Urinary bladder (tissue), 4 donors: Measurements from ENCODE around the gene STXBP6. TPM values are rescaled to one million over a fixed set of nuclear protein-coding genes. Genes with fewer than 3 reads are reported as not detected.

Experiments used
- DNase-seq: peaks from one replicate; pipeline ENCODE4 v3.0.0-alpha.2; 2015; ENCODE audit errors: extremely low spot score
- H3K27ac ChIP-seq: one replicate; pipeline ENCODE4 v1.5.1; 2013; ENCODE audit warnings: low read depth, mild to moderate bottlenecking, moderate library complexity
- H3K36me3 ChIP-seq: one replicate; pipeline ENCODE4 v1.6.1; 2013; ENCODE audit warnings: mild to moderate bottlenecking, moderate library complexity; ENCODE audit not compliant: insufficient read depth
- H3K4me1 ChIP-seq: one replicate; pipeline ENCODE4 v1.6.1; 2013; ENCODE audit warnings: mild to moderate bottlenecking, moderate library complexity; ENCODE audit not compliant: insufficient read depth
- H3K4me3 ChIP-seq: one replicate; pipeline ENCODE4 v1.5.1; 2013; ENCODE audit warnings: low read depth, low read length
- WGBS: extraction: QIAGEN DNeasy Blood & Tissue Kit; methylation state at CpG from one replicate; pipeline ENCODE4 v1.1.7; 2013; 5-methylcytosine and 5-hydroxymethylcytosine counted together
- polyA plus RNA-seq: library from polyadenylated mRNA; stranded (reverse); fragments of 200-250 nt; gene quantifications from one replicate; pipeline ENCODE4 v1.2.3, GENCODE V29; 2013
- total RNA-seq: library from RNA; depleted of rRNA; stranded (reverse); fragments of >200 nt; gene quantifications from one replicate; pipeline ENCODE4 v1.2.3, GENCODE V29; 2014
- donor health status: healthy with polysubstance abuse.
- donor health status: healthy.

STXBP6 gene
- total and polyA plus RNA-seq, 2 donors = 25.1 to 42.9 TPM

DNA sequence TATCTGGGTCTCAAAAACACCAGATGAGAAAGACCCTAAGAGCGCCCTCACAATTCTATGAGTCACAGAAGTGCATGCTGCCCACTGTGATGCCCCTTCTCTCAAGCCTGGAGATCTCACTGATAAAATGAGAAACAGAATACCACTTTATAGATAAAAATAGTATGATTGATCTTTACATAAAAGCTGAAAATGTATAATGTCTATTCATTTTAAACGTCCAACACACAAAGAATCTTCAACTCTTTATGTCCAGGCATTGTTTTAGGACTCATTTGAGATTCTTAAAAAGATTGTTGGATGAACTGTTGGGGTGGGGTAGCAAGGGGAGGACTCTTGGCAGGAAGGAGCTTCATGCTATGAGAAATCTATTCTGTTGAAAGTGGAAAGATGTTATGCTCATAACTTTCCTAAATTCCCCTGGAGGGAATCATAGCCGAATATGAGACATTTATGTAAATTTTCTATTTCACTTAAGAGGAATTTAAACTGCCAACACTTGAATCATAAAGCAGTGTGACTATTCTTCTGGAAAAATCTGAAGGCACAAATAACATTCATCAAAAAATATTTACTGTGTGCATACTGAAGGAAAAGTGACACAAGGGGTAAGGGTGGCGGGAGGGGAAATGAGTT lies 174.6 kb downstream of the STXBP6 start:
- H3K27ac ChIP-seq = no peak overlapping the region
- 74% methylated on average over 4 of the region's 4 CpGs for WGBS
- no peaks in the 10 kb centered on the region for H3K4me1 ChIP-seq
- no peak for DNase-seq
- H3K4me3 ChIP-seq = no peak overlapping the region
- no peaks in the 10 kb centered on the region for H3K36me3 ChIP-seq

DNA sequence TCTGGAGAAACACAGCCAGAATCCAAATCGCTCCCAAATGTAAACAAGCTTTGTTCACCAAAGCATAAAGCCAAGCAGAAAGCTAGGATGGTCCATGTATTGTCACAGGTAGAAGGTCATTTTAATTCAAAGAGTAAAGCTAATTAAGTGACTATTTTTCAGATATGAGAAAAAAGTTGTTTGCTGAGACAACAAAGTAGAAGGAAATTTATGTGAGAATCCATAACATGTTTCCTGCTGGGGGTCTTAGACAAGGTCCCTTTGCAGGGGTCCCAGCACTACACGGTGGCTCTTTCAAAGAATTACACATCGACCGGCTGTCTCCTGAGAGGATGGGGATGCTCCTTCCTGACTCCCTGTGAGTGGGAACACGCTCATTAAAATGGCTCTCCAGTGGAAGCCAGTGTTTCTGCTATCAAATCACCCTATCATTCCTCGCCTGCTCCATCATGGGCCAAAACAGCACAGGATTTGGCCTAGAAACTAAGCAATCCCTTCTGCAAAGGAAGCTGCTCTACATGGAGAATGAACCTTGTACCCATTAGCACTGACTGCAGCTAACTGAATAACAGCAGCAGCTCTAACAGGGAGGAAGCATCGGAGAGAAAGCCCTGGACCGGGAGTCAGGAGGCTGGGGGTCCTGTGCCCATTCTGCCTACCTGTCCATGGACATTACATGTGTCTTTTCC lies 175.3 kb downstream of the STXBP6 start:
- no peak for DNase-seq
- Histone ChIP-seq H3K4me3 (no peak overlapping the region), H3K27ac (no peak overlapping the region), H3K4me1 (no peaks in the 10 kb centered on the region), H3K36me3 (no peaks in the 10 kb centered on the region)
- WGBS = 89% methylated on average over 8 of the region's 8 CpGs

DNA sequence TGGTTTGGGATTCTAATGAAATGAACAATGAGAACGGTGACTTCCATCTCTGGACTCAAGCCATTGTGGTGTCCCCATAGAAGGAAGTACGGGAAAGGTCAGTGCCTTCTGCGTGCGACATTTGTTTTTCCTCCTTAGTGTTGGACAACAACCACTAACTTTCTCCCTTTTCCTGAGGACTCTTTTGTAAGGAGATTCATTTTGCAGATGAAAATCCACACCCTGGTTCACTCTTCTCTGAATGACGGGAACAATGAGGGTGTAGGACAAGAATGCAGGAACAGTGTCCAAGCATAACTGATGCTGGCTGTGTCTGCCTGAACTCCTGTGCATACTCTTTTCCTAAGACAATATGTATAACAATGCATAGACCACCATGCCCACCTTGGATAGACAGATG lies 176.4 kb downstream of the STXBP6 start:
- 80% methylated on average over 5 of the region's 5 CpGs for WGBS
- H3K4me3 ChIP-seq = no peak overlapping the region

DNA sequence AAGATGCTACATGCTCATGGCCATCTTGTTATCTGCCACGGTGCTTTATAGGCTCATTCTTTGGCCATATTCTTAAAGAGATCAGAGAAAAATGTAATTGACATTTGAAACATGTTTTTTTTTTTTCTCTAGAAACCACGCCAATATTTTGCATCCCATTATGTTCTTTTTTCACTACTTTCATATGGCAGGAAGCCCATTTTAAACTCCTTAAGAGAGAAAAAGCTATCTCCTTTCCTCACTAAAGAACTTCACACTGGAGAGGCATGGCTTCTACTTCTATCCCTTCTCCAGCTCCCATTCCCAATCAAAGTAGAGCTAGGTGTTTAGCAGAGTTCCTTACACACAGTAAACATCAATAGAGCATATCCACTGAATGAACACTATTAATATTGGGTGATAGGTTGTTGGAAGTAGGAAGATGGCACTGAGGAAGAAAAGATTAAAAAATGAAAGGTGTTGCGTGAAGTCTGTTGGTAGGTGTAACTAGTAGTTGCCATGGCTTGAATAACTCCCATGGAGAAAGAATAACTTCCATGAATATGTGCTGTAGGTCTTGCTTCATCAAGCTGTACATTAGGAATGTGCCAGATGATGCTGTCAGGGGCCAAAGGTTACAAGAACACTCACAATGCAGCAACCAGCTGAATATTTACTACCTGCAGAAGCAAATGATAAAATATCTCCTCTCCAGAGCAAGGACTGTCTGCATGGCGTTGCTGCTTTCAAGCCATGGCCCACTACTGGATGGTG lies 178.8 kb downstream of the STXBP6 start:
- DNase-seq = no peak
- H3K4me1 ChIP-seq = no peaks in the 10 kb centered on the region
- H3K4me3 ChIP-seq = no peak overlapping the region
- H3K36me3 ChIP-seq = no peaks in the 10 kb centered on the region
- 86% methylated on average over 4 of the region's 4 CpGs for WGBS
- no peak overlapping the region for H3K27ac ChIP-seq

More for the DNA sequence above, 176.4 kb downstream of the STXBP6 start:
- Histone ChIP-seq H3K27ac (no peak overlapping the region), H3K4me1 (no peaks in the 10 kb centered on the region), H3K36me3 (no peaks in the 10 kb centered on the region)
- DNase-seq = no peak

DNA sequence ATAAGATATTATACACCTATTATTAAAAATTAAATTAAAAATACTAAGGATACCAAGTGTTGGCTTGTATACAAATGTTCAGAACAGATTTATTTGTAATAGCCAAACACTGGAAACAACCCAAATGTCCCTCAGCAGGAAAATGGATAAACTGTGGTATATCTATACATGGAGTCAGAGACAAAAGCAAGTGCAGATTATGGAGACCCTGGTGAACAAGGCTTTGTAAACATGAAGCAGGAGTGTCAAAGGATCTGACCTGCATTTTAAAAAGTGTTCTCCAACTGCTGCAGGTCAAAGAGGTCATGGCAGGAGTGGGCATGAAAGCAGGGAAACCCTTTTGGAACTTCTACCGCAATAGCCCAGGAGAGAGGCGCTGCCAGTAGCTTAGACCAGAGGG lies 181.6 kb downstream of the STXBP6 start:
- no peak overlapping the region for H3K27ac ChIP-seq
- H3K36me3 ChIP-seq = peaks cover 2% of the 10 kb centered on the region
- H3K4me1 ChIP-seq = no peaks in the 10 kb centered on the region
- no peak for DNase-seq
- 100% methylated on average over 2 of the region's 2 CpGs for WGBS
- no peak overlapping the region for H3K4me3 ChIP-seq

DNA sequence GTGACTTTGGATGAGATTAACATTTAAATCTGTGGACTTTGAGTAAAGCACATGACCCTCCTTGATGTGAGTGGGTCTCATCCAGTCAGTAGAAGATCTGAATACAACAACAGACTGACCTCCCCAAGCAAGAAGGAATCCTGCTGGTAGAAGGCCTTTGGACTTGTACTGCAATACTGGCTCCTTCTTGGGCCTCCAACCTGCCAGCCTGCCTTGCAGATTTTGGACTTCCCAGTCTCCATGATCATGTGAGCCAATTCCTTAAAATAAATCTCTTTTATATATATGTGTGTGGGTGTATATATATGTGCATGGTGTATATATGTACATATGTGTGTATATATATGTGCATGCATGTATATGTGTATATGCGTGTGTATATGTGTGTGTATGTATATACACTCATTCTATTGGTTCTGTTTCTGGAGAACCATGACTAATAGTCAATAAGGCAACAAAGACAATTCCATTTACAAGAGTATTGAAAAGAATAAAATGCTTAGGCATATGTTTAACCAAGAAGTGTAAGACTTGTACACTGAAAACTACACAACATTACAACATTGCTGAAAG lies 183.8 kb downstream of the STXBP6 start:
- Histone ChIP-seq H3K4me3 (no peak overlapping the region), H3K4me1 (no peaks in the 10 kb centered on the region), H3K36me3 (peaks cover 2% of the 10 kb centered on the region), H3K27ac (no peak overlapping the region)
- no peak for DNase-seq
- 95% methylated on average over 1 of the region's 1 CpG for WGBS

DNA sequence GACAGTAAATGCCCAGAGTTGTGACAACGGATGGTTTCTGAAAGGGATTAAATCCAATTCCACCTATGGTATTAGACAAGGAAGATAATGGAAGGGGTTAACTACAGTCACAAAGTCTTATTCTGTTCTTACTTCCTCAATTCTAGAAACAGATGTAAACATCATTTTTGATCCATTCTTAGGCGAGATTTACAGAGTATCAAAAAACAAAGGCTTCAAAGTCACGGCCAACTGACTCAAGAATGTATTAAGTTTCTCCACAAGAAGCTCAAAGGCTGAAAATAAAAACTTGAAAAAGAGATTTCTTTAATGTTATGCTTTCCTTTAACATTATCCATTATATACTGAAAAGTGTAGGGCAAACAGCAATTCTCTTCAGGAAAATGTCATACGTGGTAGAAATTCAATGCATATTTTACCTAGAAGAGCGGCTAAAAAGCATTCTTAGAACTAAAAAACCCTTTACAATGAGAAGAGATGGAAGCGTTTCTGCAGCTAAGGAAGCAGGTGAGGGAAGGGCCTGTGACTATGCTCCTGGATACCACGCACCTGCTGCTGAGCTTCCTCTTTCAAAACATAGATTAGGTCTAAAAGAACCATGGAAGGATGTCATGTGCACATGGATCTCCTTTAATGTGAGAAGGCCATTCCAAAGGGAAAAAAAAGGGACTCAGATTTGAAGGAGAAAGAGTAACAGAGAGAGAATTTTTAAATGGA lies 185.8 kb downstream of the STXBP6 start:
- WGBS = 81% methylated on average over 7 of the region's 7 CpGs

DNA sequence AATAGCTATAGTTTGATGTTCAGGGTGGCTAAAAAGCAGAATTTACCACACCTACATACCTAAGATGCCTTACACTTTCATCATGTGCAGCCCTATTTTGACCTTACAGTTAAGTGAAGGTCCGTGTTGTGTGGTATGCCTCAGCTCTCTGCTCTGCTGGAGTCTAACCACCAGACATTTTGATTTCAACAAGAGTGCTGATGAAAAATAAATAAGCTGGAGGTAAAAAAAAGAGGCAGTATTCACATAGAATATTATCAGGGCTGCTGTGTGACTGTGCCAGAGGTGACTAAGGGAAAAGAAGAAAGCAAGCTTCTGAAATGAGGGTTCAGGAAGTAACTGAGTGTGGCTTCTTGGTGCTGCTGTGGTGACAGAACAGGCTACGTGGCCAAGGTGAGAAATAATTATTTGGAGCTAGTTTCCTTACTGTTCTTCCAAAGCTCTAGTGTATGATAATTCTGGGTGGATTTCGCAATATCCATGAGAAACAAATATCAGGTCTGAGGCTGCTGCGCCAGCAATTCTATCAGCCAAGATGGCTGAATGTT lies 188.8 kb downstream of the STXBP6 start:
- DNase-seq = no peak
- Histone ChIP-seq H3K36me3 (peaks cover 2% of the 10 kb centered on the region), H3K4me1 (no peaks in the 10 kb centered on the region), H3K4me3 (no peak overlapping the region), H3K27ac (peak overlapping the region; percentile 10)
- WGBS = 71% methylated on average over 4 of the region's 4 CpGs

More for the DNA sequence above, 185.8 kb downstream of the STXBP6 start:
- Histone ChIP-seq H3K4me3 (no peak overlapping the region), H3K4me1 (no peaks in the 10 kb centered on the region), H3K36me3 (peaks cover 2% of the 10 kb centered on the region), H3K27ac (no peak overlapping the region)
- no peak for DNase-seq

DNA sequence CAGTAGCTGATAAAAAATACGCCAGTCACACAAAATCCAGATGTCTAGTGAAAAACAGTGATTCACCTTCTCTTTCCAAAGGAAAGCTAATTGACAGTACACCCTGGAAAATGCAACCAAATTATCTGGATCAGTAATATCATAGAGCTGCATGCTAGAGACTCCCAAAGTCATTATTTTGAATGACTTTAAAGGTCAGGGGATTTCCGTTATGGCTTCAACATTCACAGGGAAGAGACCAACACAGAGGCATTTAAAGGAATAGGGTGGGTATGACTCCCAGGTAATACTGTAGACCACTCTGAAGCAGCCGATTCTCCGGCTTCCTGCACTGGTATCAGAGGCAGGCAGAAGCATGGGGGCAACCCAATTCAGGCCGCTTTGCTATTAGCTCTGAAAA lies 190.4 kb downstream of the STXBP6 start:
- no peak overlapping the region for H3K4me3 ChIP-seq
- H3K36me3 ChIP-seq = no peaks in the 10 kb centered on the region
- 70% methylated on average over 5 of the region's 5 CpGs for WGBS
- no peak overlapping the region for H3K27ac ChIP-seq
- no peak for DNase-seq
- no peaks in the 10 kb centered on the region for H3K4me1 ChIP-seq

DNA sequence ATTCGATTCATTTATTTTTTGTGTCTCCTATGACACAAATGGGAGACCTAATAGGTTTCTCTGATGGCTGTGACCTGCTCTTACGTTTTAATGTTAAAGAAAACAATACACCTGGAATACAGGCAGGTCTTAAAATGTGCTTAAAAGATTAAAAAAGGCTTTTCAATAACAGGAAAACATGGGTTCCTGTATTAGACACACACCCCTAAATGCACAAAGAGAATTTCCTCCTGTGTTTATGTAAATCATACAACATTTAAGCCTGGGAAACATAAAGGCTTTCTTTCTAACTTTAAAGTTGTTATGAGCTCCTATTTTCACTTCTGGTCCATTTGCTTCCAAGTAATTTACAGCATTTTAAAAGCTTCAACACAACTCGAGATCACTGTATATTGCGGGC lies 191.3 kb downstream of the STXBP6 start:
- WGBS = 79% methylated on average over 4 of the region's 4 CpGs
- DNase-seq = no peak
- Histone ChIP-seq H3K4me3 (no peak overlapping the region), H3K27ac (no peak overlapping the region), H3K36me3 (no peaks in the 10 kb centered on the region), H3K4me1 (no peaks in the 10 kb centered on the region)

DNA sequence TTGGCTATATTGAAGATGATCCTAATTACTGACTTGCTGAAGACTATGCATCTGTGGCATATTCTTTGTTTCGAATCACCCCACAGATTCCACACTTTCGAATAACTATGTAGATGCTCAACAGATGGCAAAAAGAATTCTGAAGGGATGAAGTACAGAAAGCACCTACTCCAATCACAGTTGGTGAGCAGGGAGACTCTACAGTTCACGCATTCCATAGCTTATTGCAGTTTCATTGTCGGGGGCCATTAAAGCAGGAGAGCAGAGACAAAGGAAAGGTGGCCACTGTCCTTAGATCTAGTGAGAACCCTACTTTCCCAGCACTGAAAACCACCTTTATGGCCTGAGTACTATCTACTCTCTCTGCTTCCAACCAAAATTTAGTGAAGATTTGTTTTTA lies 191.9 kb downstream of the STXBP6 start:
- WGBS = 92% methylated on average over 4 of the region's 4 CpGs
- no peak for DNase-seq

DNA sequence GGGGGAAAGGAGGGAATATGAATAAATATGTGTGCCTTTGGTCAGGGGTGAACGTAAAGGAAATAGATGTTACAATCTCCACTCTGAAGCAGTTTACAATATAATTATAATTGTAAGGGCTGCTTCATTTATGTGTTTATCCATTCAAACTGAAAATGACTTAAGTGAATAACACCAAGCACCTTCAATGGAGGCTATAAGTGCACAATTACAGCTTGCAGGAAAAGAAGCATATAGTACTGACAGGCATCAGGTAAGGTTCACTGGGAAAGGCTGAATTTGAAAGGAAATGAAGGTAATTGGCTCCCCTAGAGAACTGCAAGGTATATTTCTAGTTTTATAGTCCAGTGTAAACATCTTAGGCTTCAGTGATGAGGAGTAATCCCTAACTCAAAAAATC lies 192.7 kb downstream of the STXBP6 start:
- H3K4me3 ChIP-seq = no peak overlapping the region
- no peak for DNase-seq
- WGBS = 84% methylated on average over 1 of the region's 1 CpG
- H3K4me1 ChIP-seq = no peaks in the 10 kb centered on the region
- H3K36me3 ChIP-seq = no peaks in the 10 kb centered on the region
- H3K27ac ChIP-seq = no peak overlapping the region

More for the DNA sequence above, 191.9 kb downstream of the STXBP6 start:
- no peak overlapping the region for H3K4me3 ChIP-seq
- no peaks in the 10 kb centered on the region for H3K36me3 ChIP-seq
- H3K4me1 ChIP-seq = no peaks in the 10 kb centered on the region
- H3K27ac ChIP-seq = no peak overlapping the region

DNA sequence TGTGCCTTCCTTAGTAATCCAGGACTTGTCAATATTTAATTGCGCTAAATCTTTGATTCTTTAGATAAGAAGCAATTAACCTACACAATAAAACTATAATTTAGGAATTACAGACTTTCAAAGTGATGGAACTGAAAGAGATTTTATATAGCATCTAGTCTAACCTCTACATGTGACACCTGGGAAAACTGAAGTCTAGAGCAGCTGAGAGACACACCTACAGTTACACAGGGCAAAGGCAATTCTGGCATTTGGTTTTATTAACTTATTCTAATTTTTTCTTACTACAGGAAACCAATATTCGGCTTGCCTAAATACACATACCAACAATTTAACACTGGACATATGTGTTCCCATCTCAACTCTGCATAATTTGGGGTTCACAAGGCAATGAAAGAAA lies 196.5 kb downstream of the STXBP6 start:
- no peak for DNase-seq
- WGBS = 95% methylated on average over 2 of the region's 2 CpGs
- H3K27ac ChIP-seq = no peak overlapping the region

More for the DNA sequence above, 196.5 kb downstream of the STXBP6 start:
- no peaks in the 10 kb centered on the region for H3K4me1 ChIP-seq
- no peaks in the 10 kb centered on the region for H3K36me3 ChIP-seq
- no peak overlapping the region for H3K4me3 ChIP-seq
